Stimulated activated naive CD4-positive, alpha-beta T cell (primary cell): Measurements from ENCODE around the gene ELAVL1.

Experiments
- DNase-seq, 6 experiments: peaks; one replicate each; lab custom pipeline; 2025; lab: John Stamatoyannopoulos, UW

ELAVL1 gene

DNA sequence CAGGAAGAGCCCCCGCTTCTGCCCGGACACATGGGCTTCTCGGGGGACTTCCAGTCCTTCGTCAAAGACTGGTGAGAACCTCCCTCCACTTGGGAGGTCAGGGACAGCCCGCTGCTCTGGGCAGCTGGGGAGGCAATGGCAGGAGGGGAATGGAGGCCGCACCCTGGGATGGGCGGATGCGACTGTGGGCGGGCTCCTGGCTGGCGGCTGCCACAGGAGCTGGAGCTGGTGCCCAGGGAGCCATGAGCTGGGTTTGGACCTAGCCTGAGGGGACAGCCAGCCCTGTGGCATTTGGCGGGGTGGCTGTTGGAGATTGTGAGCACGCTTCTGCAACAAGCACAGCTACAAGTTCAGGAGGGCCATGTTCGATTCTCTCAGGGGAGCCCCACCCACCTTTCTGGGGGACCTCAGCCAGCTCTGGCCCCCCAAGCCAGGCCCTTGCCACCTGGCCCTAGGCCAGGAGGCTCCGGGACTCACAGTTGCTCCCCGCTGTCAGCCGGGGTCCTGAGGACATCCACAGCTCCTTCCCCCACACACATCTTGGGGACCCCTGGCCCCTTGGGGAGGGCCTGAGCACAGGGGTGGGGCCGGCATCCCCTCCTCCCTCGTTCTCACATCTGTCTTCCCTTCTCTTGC, 93.8 kb downstream of the ELAVL1 start:
- DNase-seq: no peak

DNA sequence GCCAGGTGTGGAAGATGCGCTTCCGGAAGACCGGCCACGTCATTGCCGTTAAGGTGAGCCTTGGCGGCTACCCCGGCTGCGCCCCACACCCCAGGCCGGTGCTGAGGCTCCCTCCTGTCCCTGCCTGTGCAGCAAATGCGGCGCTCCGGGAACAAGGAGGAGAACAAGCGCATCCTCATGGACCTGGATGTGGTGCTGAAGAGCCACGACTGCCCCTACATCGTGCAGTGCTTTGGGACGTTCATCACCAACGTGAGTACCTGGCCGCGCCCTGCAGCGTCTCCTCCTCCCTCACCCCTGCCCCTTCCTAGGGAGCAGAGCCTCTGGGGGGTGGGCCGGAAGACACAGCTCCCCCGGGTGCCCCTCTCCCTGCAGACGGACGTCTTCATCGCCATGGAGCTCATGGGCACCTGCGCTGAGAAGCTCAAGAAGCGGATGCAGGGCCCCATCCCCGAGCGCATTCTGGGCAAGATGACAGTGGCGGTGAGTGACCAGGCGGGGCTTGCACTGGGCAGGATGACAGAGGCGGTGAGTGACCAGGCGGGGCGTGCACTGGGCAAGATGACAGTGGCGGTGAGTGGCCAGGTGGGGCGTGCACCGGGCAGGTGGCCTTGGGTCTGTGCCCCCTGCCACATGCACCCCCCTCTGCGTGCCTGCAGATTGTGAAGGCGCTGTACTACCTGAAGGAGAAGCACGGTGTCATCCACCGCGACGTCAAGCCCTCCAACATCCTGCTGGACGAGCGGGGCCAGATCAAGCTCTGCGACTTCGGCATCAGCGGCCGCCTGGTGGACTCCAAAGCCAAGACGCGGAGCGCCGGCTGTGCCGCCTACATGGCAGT, 94.9 kb downstream of the ELAVL1 start:
- no peak for DNase-seq

DNA sequence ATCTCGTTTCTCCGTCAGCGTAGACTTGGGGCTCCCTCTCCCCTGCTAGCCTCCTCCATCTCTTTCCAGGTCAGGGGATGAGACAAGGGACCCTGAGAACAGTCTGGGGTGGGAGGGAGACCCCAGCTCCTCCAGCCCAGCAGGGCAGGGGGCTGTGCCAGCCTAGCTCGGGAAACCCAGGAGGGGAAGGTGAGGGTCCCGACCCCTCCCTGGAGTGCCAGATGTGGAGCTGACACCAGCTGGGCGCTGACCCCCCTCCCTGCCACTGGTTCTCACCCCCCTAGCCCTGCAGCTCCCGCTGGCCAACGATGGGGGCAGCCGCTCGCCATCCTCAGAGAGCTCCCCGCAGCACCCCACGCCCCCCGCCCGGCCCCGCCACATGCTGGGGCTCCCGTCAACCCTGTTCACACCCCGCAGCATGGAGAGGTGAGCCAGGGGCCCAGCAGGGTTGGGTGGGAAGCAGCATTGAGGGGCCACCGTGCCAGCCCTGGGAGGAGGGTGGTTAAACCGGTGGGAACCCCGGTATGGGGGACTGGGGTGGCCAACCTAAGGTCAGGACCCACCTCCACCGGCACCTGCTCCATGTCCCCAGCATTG, 95.9 kb downstream of the ELAVL1 start:
- no peak for DNase-seq

DNA sequence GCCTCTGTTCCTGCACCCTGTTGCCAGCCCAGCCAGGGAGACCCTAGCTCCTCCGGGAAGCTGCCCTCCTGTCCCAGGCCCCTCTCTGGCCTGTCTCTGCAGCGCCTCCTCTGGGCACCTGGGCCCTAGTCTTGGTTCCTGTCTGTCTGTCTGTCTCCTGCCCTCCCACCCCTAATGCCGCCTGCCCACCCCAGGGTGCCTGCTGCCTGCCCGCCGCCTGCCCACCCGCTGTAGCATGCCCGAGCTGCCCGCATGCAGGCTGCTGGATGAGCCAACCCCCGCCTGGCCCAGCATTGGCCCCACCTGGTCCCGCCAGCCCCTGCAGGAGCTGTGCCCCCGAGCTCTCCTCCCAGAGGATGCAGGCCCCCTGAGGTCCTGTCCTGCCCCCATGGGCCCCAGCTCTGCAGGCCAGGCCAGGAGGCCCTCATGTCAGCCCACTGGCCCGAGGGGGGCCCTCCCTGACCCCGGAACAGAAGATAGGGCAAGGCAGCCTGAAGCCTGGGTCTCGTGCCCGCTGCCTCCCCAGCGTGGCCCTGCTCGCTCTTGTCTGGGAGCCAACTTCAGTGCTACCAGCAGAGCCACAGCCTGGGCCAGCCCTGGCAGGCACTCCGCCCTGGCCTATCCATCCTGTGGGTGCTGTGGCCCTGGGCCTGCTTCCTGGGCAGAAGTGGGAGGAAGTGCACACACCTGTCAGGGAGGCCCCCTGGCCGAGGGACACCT, 96.5 kb downstream of the ELAVL1 start:
- DNase-seq: no peak
